ENCODE measurements around the gene TEAD1. TPM values are rescaled to one million over a fixed set of nuclear protein-coding genes. Genes with fewer than 3 reads are reported as not detected.

TEAD1 gene
- total RNA-seq, 2 experiments from 2014 or later, result 0.11 TPM; not detected in 1

DNA sequence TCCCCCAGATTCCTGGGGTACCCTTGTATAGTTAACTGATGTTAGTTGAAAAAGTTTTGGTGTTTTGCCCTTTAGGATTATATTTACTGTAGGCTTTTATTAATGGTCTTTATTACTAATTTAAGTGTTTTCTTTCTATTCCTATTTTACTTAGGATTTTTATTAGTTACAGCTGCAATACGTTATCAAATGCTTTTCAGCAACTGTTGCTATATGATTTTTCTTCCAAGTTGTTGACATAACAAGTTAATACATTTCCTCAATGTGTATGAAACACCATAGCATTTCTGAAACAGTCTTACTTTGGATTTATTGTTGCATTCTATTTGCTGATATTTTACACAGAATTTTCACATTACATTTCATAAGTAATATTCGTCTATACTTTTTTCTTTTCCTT, 253.7 kb downstream of the TEAD1 start:
- ATAC-seq (ENCODE audit: poor library complexity) (no peak), DNase-seq (no peak)
- no peaks in the 10 kb centered on the region for H3K4me1 ChIP-seq (ENCODE audit: insufficient read depth, low read length)
- TF ChIP-seq, protein P1, sequence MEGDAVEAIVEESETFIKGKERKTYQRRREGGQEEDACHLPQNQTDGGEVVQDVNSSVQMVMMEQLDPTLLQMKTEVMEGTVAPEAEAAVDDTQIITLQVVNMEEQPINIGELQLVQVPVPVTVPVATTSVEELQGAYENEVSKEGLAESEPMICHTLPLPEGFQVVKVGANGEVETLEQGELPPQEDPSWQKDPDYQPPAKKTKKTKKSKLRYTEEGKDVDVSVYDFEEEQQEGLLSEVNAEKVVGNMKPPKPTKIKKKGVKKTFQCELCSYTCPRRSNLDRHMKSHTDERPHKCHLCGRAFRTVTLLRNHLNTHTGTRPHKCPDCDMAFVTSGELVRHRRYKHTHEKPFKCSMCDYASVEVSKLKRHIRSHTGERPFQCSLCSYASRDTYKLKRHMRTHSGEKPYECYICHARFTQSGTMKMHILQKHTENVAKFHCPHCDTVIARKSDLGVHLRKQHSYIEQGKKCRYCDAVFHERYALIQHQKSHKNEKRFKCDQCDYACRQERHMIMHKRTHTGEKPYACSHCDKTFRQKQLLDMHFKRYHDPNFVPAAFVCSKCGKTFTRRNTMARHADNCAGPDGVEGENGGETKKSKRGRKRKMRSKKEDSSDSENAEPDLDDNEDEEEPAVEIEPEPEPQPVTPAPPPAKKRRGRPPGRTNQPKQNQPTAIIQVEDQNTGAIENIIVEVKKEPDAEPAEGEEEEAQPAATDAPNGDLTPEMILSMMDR (IDR thresholded peaks at IDR 0.05), result no peak
- Mint-ChIP-seq H3K27me3 (peaks cover 11% of the 10 kb centered on the region), H3K9me3 (no peaks in the 10 kb centered on the region), H3K4me1 (ENCODE audit: low read depth) (no peaks in the 10 kb centered on the region), H3K36me3 (ENCODE audit: low read depth) (no peaks in the 10 kb centered on the region), H3K4me3 (no peak overlapping the region), H3K27ac (no peak overlapping the region)
- H3K27me3 ChIP-seq (ENCODE audit: control insufficient read depth in 1 of 2, insufficient read depth in 2 of 2, low read length in 2 of 2), result no peaks in the 10 kb centered on the region
- H3K9me3 ChIP-seq (ENCODE audit: control insufficient read depth in 1 of 2, insufficient read depth in 1 of 2, low read length in 2 of 2), result no peaks in the 10 kb centered on the region
- H3K36me3 ChIP-seq (ENCODE audit: insufficient read depth, low read length), result no peaks in the 10 kb centered on the region
- H3K27ac ChIP-seq (ENCODE audit: low read depth in 1 of 2, low read length in 2 of 2), result no peak overlapping the region
- no peak overlapping the region for H3K4me3 ChIP-seq (ENCODE audit: low read length)
- POLR2A ChIA-PET, result no interaction called here
- intact Hi-C loops (cut with DNase I, micrococcal nuclease), result no loop called here
- CTCF ChIA-PET, result no interaction called here

DNA sequence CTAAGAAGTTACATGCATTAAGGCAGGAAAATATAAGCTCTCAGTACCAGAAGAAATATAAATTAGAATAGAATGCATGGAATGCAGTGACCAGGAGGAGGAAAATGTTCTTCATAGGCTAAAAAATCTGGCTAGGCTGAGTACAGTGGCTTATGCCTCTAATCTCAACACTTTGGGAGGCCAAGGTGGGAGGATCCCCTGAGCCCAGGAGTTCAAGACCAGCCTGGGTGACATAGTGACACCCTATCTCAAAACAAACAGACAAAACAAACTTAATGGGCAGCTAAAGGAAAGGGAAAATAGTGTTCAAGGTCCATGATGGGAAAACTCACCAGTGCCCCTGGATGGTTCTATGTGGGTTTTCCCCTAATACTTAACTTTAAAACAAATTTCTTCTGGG, 256.6 kb downstream of the TEAD1 start:
- Histone ChIP-seq H3K4me1 (ENCODE audit: insufficient read depth, low read length) (no peaks in the 10 kb centered on the region), H3K4me3 (ENCODE audit: low read length) (no peak overlapping the region), H3K9me3 (ENCODE audit: control insufficient read depth in 1 of 2, insufficient read depth in 1 of 2, low read length in 2 of 2) (no peaks in the 10 kb centered on the region), H3K27ac (ENCODE audit: low read depth in 1 of 2, low read length in 2 of 2) (no peak overlapping the region), H3K36me3 (ENCODE audit: insufficient read depth, low read length) (no peaks in the 10 kb centered on the region), H3K27me3 (ENCODE audit: control insufficient read depth in 1 of 2, insufficient read depth in 2 of 2, low read length in 2 of 2) (no peaks in the 10 kb centered on the region)
- CTCF ChIA-PET, result no interaction called here
- POLR2A ChIA-PET, result no interaction called here
- no peak overlapping the region for H3K27ac Mint-ChIP-seq
- intact Hi-C loops (cut with DNase I, micrococcal nuclease), result no loop called here
- no peaks in the 10 kb centered on the region for H3K4me1 Mint-ChIP-seq (ENCODE audit: low read depth)
- TF ChIP-seq, protein P1 (IDR thresholded peaks at IDR 0.05), result no peak
- DNase-seq, result no peak
- H3K4me3 Mint-ChIP-seq, result no peak overlapping the region
- H3K27me3 Mint-ChIP-seq, result peaks cover 17% of the 10 kb centered on the region
- no peaks in the 10 kb centered on the region for H3K36me3 Mint-ChIP-seq (ENCODE audit: low read depth)
- no peak for ATAC-seq (ENCODE audit: poor library complexity)
- H3K9me3 Mint-ChIP-seq, result no peaks in the 10 kb centered on the region

DNA sequence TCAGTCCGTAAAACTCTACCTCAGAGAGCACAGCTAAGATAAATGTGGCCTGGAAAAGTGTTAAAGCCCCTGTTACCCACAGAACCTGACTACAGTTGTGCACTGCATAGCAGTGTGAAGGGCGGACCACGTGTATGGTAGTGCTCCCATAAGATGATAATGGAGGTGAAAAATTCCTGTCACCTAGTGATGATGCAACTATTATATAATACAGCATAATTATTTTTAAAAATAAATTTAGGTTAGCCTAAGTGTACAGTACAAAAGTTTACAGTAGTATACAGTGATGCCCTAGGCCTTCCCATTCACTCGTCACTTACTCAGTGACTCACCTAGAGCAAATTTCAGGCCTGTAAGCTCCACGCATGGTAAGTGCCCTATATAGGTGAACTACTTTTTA, 258.3 kb downstream of the TEAD1 start:
- Histone ChIP-seq H3K4me3 (ENCODE audit: low read length) (no peak overlapping the region), H3K36me3 (ENCODE audit: insufficient read depth, low read length) (no peaks in the 10 kb centered on the region), H3K9me3 (ENCODE audit: control insufficient read depth in 1 of 2, insufficient read depth in 1 of 2, low read length in 2 of 2) (no peaks in the 10 kb centered on the region), H3K27me3 (ENCODE audit: control insufficient read depth in 1 of 2, insufficient read depth in 2 of 2, low read length in 2 of 2) (no peaks in the 10 kb centered on the region), H3K4me1 (ENCODE audit: insufficient read depth, low read length) (no peaks in the 10 kb centered on the region), H3K27ac (ENCODE audit: low read depth in 1 of 2, low read length in 2 of 2) (no peak overlapping the region)
- DNase-seq, result no peak
- TF ChIP-seq, protein P1 (IDR thresholded peaks at IDR 0.05), result no peak
- ChIA-PET POLR2A (no interaction called here), CTCF (no interaction called here)
- no peak overlapping the region for H3K27ac Mint-ChIP-seq
- H3K9me3 Mint-ChIP-seq, result no peaks in the 10 kb centered on the region
- H3K4me1 Mint-ChIP-seq (ENCODE audit: low read depth), result no peaks in the 10 kb centered on the region
- no peak for ATAC-seq (ENCODE audit: poor library complexity)
- H3K4me3 Mint-ChIP-seq, result no peak overlapping the region
- peaks cover 12% of the 10 kb centered on the region for H3K27me3 Mint-ChIP-seq
- intact Hi-C loops (cut with DNase I, micrococcal nuclease), result no loop called here
- H3K36me3 Mint-ChIP-seq (ENCODE audit: low read depth), result no peaks in the 10 kb centered on the region
